GM13977 (cell line): Measurements from ENCODE around the gene BEND6.

Experiments used
- DNase-seq: peaks from one replicate; pipeline ENCODE4 v3.0.0; 2012; ENCODE audit warnings: low spot score
- CTCF ChIP-seq: IDR thresholded peaks from 2 replicates; pipeline ENCODE4 v1.5.1; 2012; ENCODE audit warnings: mild to moderate bottlenecking, control low read depth; ENCODE audit not compliant: insufficient read depth; ENCODE audit errors: extremely low read depth, missing control alignments
- in situ Hi-C: fragments of 300-500 bp; cut with MboI; formaldehyde crosslinking; loops from one replicate; pipeline ENCODE4 v1.12.0; 2022; ENCODE audit warnings: low sequenced_read_pairs, low pct_unique_long_range_greater_than_20kb, mixed read lengths, inconsistent platforms; ENCODE audit not compliant: unreplicated experiment

Gene BEND6

GRCh38 chr6:56940463-56940862 lies 14.4 kb upstream of the BEND6 start:
- DNase-seq: no peak
- in situ Hi-C loops: no loop called here
- TF ChIP-seq CTCF: no peak

- DNase-seq: no peak
- no peak for TF ChIP-seq CTCF
- in situ Hi-C loops: no loop called here
Observed at GRCh38 chr6:56940977-56941376, 13.9 kb upstream of the BEND6 start.

- DNase-seq: no peak
- TF ChIP-seq CTCF: no peak
- in situ Hi-C loops: no loop called here
Observed at GRCh38 chr6:56944661-56945060, 10.2 kb upstream of the BEND6 start.

GRCh38 chr6:56946368-56946767 lies 8.5 kb upstream of the BEND6 start:
- in situ Hi-C loops: no loop called here
- no peak for TF ChIP-seq CTCF

GRCh38 chr6:56947924-56948323 lies 7.0 kb upstream of the BEND6 start:
- no peak for TF ChIP-seq CTCF
- DNase-seq: no peak
- in situ Hi-C loops: no loop called here

More at GRCh38 chr6:56946368-56946767, 8.5 kb upstream of the BEND6 start:
- no peak for DNase-seq

GRCh38 chr6:56949265-56949664 lies 5.6 kb upstream of the BEND6 start:
- DNase-seq: no peak
- no peak for TF ChIP-seq CTCF
- in situ Hi-C loops: no loop called here

GRCh38 chr6:56949925-56950495 lies 4.9 kb upstream of the BEND6 start:
- DNase-seq: no peak
- in situ Hi-C loops: no loop called here
- TF ChIP-seq CTCF: no peak
